ENCODE results near the gene OPA1.

Gene OPA1

GRCh38 chr3:193711166-193711485 lies 118.1 kb downstream of the OPA1 start:
- no peak for DNase-seq

GRCh38 chr3:193711523-193711963 lies 118.5 kb downstream of the OPA1 start:
- no peak for DNase-seq

- DNase-seq: no peak
Observed at GRCh38 chr3:193711964-193712598, 119.1 kb downstream of the OPA1 start.

- DNase-seq: no peak
Observed at GRCh38 chr3:193712938-193713337, 119.9 kb downstream of the OPA1 start.

GRCh38 chr3:193714523-193715137 lies 121.6 kb downstream of the OPA1 start:
- DNase-seq: no peak

- DNase-seq: no peak
Observed at GRCh38 chr3:193716150-193716549, 123.1 kb downstream of the OPA1 start.

GRCh38 chr3:193719735-193720134 lies 126.7 kb downstream of the OPA1 start:
- no peak for DNase-seq

GRCh38 chr3:193720169-193720568 lies 127.2 kb downstream of the OPA1 start:
- no peak for DNase-seq

- no peak for DNase-seq
Observed at GRCh38 chr3:193722566-193722965, 129.6 kb downstream of the OPA1 start.

GRCh38 chr3:193727089-193727488 lies 134.1 kb downstream of the OPA1 start:
- DNase-seq: no peak

GRCh38 chr3:193728429-193729087 lies 135.6 kb downstream of the OPA1 start:
- no peak for DNase-seq

- no peak for DNase-seq
Observed at GRCh38 chr3:193729088-193729465, 136.1 kb downstream of the OPA1 start.

GRCh38 chr3:193729601-193730000 lies 136.6 kb downstream of the OPA1 start:
- no peak for DNase-seq

GRCh38 chr3:193730511-193730910 lies 137.5 kb downstream of the OPA1 start:
- DNase-seq: no peak

- DNase-seq: no peak
Observed at GRCh38 chr3:193730976-193731375, 138.0 kb downstream of the OPA1 start.

- DNase-seq: no peak
Observed at GRCh38 chr3:193731656-193732055, 138.6 kb downstream of the OPA1 start.

- DNase-seq: no peak
Observed at GRCh38 chr3:193732391-193732790, 139.4 kb downstream of the OPA1 start.

- DNase-seq: no peak
Observed at GRCh38 chr3:193732827-193733226, 139.8 kb downstream of the OPA1 start.

GRCh38 chr3:193734737-193735366 lies 141.8 kb downstream of the OPA1 start:
- no peak for DNase-seq

- DNase-seq: no peak
Observed at GRCh38 chr3:193735850-193736249, 142.8 kb downstream of the OPA1 start.

GRCh38 chr3:193736616-193737015 lies 143.6 kb downstream of the OPA1 start:
- no peak for DNase-seq

GRCh38 chr3:193737191-193737751 lies 144.3 kb downstream of the OPA1 start:
- no peak for DNase-seq

GRCh38 chr3:193742628-193743027 lies 149.6 kb downstream of the OPA1 start:
- DNase-seq: no peak

GRCh38 chr3:193743702-193744047 lies 150.7 kb downstream of the OPA1 start:
- no peak for DNase-seq
